Activated naive CD4-positive, alpha-beta T cell (primary cell): ENCODE measurements around the gene HTR3E.

Source experiments
- DNase-seq, 4 experiments: peaks; one replicate each; lab custom pipeline; 2025; lab: John Stamatoyannopoulos, UW

The HTR3E gene

DNA sequence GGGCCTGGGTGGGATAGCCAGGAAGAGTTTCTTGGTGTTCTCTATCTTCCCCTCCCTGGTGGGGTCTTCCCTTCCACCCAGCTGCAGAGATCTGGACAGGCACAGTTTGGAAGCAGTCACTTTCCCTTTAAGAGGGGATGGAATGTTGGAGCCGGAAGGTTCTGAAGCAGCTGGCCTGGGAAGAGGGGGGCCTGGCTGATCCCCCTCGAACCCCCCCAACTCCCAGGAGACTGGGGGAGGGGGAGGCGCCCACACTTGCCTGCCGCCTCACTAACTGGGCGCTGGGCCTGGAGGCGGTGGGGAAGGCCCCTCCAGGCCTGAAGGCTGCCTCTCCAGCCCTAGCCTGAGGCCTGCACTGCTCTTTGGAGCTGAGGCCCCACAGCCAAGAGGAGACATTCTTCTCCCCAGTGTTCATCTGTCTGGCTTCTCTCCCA is 59.7 kb downstream of the HTR3E start:
- no peak for DNase-seq
